Measurements from ENCODE around the gene CLEC16A.

- TF ChIP-seq, protein P1, sequence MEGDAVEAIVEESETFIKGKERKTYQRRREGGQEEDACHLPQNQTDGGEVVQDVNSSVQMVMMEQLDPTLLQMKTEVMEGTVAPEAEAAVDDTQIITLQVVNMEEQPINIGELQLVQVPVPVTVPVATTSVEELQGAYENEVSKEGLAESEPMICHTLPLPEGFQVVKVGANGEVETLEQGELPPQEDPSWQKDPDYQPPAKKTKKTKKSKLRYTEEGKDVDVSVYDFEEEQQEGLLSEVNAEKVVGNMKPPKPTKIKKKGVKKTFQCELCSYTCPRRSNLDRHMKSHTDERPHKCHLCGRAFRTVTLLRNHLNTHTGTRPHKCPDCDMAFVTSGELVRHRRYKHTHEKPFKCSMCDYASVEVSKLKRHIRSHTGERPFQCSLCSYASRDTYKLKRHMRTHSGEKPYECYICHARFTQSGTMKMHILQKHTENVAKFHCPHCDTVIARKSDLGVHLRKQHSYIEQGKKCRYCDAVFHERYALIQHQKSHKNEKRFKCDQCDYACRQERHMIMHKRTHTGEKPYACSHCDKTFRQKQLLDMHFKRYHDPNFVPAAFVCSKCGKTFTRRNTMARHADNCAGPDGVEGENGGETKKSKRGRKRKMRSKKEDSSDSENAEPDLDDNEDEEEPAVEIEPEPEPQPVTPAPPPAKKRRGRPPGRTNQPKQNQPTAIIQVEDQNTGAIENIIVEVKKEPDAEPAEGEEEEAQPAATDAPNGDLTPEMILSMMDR (IDR thresholded peaks at IDR 0.05 in 4 of 5, conservative IDR thresholded peaks at IDR 0.05 in 1 of 5): no peak
- TF ChIP-seq POLR2A (IDR thresholded peaks at IDR 0.05): no peak
These were observed 196.5 kb downstream of the CLEC16A start for GRCh38 chr16:11140867-11141266.
